NCI-H526 (cell line): ENCODE data around the gene GRHL1.

Experiments used
- DNase-seq, 2 experiments: peaks; one replicate each; lab custom pipeline; 2025; lab: John Stamatoyannopoulos, UW

GRHL1 gene

DNA sequence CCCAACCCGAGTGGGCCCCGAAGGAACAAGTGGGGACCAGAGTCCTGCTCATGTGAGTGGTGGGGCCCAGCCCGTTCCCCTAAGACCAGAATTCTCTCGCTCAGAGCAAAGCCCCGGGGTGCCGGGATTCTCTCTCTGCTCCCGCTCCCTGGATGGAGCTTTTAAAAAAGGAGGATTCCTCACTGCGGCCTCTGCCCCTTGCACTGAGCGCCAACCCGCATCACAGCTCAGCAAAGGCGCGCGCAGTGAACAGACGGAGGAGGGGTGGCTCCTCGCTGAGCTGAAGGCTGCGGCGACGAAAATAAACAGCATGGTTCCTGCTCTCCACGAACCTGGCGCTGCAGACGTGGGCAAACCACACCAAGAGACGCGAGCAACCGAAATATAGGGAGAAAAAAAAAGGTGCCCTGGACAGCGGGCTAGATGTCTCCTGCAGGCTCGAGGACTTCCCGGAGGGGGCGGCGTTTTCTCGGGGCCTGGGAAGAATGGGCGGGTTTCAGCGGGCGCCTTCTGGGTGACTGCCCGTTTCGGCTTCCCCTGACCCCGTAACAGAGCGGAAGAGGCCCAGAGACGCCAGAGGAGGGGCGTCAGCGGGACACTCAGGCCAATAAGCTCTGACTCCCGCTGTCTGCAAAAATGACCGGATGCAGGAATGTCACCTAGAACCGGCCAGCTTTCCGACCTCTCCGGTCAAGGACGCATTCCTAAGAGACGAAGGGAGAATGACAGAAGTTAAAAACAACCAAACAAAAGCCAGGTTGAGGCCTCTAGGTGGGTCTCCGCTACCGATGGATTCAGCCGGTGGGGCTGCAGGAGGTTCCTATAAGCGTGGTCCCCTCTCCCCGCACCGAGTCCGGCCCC, 91.0 kb downstream of the GRHL1 start:
- no peak for DNase-seq

DNA sequence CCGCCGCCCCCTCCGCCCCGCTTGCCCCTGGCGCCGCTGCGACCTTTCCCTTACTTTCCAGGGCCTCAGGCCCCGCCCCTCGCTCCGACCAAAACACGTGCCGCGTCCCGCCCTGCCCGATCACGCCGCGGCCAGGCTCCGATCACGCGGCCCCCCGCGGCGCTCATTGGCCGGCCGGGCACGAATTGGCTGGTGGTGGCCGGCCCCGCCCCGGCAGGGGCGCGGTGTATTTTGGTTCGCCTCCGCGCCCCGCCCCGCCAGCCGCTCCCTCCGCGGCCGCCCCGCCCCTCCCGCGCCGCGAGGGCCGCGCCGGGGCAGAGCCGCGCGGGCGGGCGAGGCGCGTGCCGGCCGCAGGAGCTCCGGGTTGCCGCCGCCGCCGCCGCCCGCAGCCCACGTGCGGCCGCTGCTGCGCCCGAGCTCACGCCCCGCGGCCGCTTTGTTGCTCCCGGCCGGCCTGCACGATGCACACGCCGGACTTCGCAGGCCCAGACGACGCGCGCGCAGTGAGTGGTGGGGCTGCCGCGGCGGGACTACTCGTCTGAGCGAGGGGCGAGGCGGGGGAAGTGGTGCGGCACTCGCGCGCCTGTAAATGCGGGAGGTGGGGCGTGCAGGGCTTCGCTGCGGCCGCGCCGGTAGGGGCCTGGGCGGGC, 91.9 kb downstream of the GRHL1 start, which contains the start of gene KLF11:
Gene KLF11, plus strand, starts transcription at position 295 of the 650 bp plus-strand sequence. Its CDS starts 167 bp downstream, at position 462.
- DNase-seq: peak; percentile 44 to 91

DNA sequence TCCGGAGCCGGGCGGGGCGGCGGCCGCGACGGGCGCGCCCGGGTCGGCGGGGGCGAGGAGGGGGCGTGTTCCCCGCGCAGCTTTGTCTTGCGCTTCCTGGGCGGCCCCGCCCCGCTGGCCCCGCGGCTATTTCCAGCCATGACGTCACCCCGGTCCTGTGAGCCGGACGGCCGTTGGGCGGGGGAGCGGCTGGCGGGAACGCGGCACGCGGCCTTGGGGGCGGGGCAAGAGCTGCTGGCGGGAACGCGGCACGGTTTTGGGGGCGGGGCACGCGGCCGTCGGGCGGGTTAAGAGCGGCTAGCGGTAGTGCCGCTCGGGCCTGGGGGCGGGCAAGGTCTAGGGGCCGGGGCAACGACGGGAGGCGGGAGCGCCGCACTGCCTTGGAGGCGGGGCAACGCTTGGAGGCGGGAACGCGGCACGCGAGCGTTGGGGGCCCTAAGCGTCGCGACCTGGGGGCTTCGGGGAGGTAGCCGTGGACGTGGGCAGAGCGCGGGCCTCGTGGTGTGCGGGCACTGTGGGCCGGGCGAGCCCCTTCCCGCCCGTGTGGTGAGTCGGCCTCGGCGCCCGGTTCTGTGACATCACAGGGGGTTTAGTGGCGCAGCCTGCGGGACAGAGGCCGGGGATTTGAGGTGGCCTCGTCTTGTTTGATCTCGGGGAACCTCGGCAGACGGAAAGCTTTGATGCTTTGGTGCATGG, 92.6 kb downstream of the GRHL1 start:
- DNase-seq: peak; percentile 36 to 92

DNA sequence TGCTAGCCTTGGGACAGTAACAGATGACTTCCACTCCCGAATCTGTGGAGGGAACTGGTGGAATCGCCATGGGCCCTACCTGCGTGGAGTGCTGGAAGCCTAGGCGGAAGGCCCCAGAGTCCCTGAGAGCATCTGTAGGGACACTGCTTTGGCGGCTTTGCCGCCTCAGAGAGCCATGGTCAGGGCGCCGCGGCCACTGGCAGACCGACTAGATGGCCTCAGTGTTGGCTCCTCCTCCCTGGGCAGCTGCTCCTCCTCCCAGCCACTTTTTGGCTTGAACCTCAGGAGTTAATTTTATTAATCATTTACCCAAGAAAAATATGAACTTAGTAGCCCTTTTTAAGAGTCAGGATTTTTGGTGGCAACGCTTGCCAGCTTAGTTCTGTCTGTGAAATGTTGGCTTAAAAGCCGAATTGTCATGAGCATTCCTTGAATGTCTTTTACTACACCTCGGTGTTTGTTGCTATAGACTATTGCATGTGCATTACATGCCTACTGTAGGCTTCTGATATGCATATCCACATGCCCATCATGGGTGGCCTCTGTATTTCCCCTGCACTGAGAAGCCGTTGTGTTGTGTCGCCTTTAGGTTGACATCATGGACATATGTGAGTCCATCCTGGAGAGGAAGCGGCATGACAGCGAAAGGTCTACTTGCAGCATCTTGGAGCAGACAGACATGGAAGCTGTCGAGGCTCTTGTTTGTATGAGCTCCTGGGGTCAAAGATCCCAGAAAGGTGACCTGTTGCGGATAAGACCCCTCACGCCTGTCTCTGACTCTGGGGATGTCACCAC, 94.3 kb downstream of the GRHL1 start:
- no peak for DNase-seq

- DNase-seq: no peak
These were observed 95.4 kb downstream of the GRHL1 start for GRCh38 chr2:10046931-10047330.

GRCh38 chr2:10047616-10048500, 96.4 kb downstream of the GRHL1 start:
- no peak for DNase-seq

DNA sequence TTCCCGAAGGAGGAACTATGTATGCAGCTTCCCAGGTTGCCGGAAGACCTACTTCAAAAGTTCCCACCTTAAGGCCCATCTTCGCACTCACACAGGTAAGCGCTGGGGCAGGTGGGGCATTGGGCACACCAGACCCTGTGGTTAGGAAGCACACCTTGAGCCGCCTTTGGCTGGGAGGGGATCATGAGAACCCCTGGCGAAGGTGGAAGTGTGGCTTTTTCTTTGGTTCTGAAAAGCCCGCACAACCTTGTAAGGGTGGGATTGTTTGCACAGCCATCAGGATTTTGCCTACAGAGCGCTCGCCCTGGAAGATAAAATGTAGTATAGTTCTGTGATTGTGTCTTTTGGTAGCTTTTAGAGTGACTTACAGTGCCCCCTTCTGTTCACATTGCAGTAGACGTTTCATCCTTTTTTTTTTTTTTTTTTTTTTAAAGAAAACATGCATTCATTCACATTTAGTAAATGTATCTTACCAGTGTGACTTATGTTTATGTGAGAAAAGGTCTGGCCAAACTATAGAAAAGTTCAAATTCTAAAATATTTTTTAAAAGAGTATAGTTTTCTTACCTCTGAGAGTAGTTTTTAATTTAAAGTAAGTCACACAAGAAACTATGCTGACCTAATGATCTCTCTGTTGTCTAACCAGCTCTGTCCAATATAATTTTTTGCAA, 97.1 kb downstream of the GRHL1 start:
- peak; percentile 41 to 59 for DNase-seq
